CD14-positive monocyte (primary cell): ENCODE data around the gene MYBPC2. TPM values are rescaled to one million over a fixed set of nuclear protein-coding genes. Genes with fewer than 3 reads are reported as not detected.

Source experiments
- DNase-seq, 3 donors: peaks; one replicate each; pipeline ENCODE4 v3.0.0-alpha.2; 2011 to 2022
- H2AFZ ChIP-seq: 2 replicates; pipeline ENCODE4 v1.6.0; 2012; ENCODE audit warnings: mild to moderate bottlenecking, low read depth, low read length, inconsistent platforms; ENCODE audit not compliant: insufficient read depth, poor library complexity, severe bottlenecking
- H3K27ac ChIP-seq, 2 donors: 1 replicate in 1 of 2; 2 replicates in 1 of 2; pipeline ENCODE4 v1.5.1; 2012 to 2013; ENCODE audit warnings: low read length in 2 of 2, control low read depth in 1 of 2, inconsistent platforms in 1 of 2, low read depth in 1 of 2, mild to moderate bottlenecking in 1 of 2
- H3K27me3 ChIP-seq, 2 donors: one replicate each; pipeline versions ENCODE4 v1.6.0 to v1.6.1; 2011 to 2013; ENCODE audit warnings: low read length in 2 of 2; ENCODE audit not compliant: control insufficient read depth in 2 of 2, insufficient read depth in 2 of 2
- H3K36me3 ChIP-seq, 2 donors: replicated peaks in 1 of 2; 1 replicate in 1 of 2; 2 replicates in 1 of 2; pipeline versions ENCODE4 v1.5.1 to v1.6.1; 2012 to 2013; ENCODE audit warnings: low read length in 2 of 2, control low read depth in 1 of 2, inconsistent platforms in 1 of 2, mild to moderate bottlenecking in 1 of 2; ENCODE audit not compliant: insufficient read depth in 2 of 2, control insufficient read depth in 1 of 2
- H3K4me1 ChIP-seq, 2 donors: 1 replicate in 1 of 2; 2 replicates in 1 of 2; pipeline versions ENCODE4 v1.5.1 to v1.6.1; 2012 to 2013; ENCODE audit warnings: low read length in 2 of 2, control low read depth in 1 of 2, inconsistent platforms in 1 of 2, mild to moderate bottlenecking in 1 of 2, moderate library complexity in 1 of 2; ENCODE audit not compliant: insufficient read depth in 2 of 2, control insufficient read depth in 1 of 2
- H3K4me2 ChIP-seq: replicated peaks from 2 replicates; pipeline ENCODE3; 2012; ENCODE audit warnings: low read length, moderate library complexity, mild to moderate bottlenecking; ENCODE audit not compliant: poor library complexity, severe bottlenecking; ENCODE audit errors: extremely low read depth
- H3K4me3 ChIP-seq, 3 experiments: fragments of 200-600 bp in 1 of 3; sonication (generic) in 1 of 3; replicated peaks in 1 of 3; 1 replicate in 2 of 3; 2 replicates in 1 of 3; pipeline ENCODE4 v1.5.1; 2011 to 2013; ENCODE audit warnings: low read length in 3 of 3, mild to moderate bottlenecking in 3 of 3, control low read depth in 2 of 3, low read depth in 2 of 3, inconsistent platforms in 1 of 3, moderate library complexity in 1 of 3
- H3K79me2 ChIP-seq: 2 replicates; pipeline ENCODE4 v1.6.0; 2012; ENCODE audit warnings: mild to moderate bottlenecking, control low read depth, inconsistent platforms, low read length, moderate library complexity; ENCODE audit not compliant: insufficient read depth
- H3K9ac ChIP-seq: 2 replicates; pipeline ENCODE4 v1.6.0; 2017; ENCODE audit warnings: low read length, mild to moderate bottlenecking; ENCODE audit not compliant: insufficient read depth, poor library complexity, severe bottlenecking
- H3K9me3 ChIP-seq, 2 donors: replicated peaks in 1 of 2; 1 replicate in 1 of 2; 2 replicates in 1 of 2; pipeline versions ENCODE4 v1.5.1 to v1.6.1; 2012 to 2013; ENCODE audit warnings: low read length in 2 of 2, control low read depth in 1 of 2; ENCODE audit not compliant: control insufficient read depth in 1 of 2, insufficient read depth in 1 of 2
- H4K20me1 ChIP-seq: 2 replicates; pipeline ENCODE4 v1.6.0; 2012; ENCODE audit warnings: mild to moderate bottlenecking, low read length, control low read depth, moderate library complexity; ENCODE audit not compliant: insufficient read depth
- H3K27ac Mint-ChIP-seq, 7 donors: one replicate each; pipeline ENCODE4 v1.8.0; 2020; ENCODE audit warnings: mild to moderate bottlenecking in 7 of 7, mixed read lengths in 7 of 7, moderate library complexity in 6 of 7, inconsistent platforms in 2 of 7
- H3K27me3 Mint-ChIP-seq, 3 donors: one replicate each; pipeline ENCODE4 v1.8.0; 2021 to 2022; ENCODE audit warnings: low read depth in 3 of 3, mild to moderate bottlenecking in 3 of 3, mixed read lengths in 3 of 3, moderate library complexity in 3 of 3, inconsistent platforms in 1 of 3
- H3K36me3 Mint-ChIP-seq, 2 donors: one replicate each; pipeline ENCODE4 v1.8.0; 2020; ENCODE audit warnings: mixed read lengths in 2 of 2, inconsistent platforms in 1 of 2, mild to moderate bottlenecking in 1 of 2
- H3K4me1 Mint-ChIP-seq: one replicate; pipeline ENCODE4 v1.8.0; 2020; ENCODE audit warnings: mild to moderate bottlenecking, mixed read lengths
- H3K4me3 Mint-ChIP-seq, 2 donors: one replicate each; pipeline ENCODE4 v1.8.0; 2020; ENCODE audit warnings: mild to moderate bottlenecking in 2 of 2, mixed read lengths in 2 of 2, moderate library complexity in 1 of 2
- H3K9me3 Mint-ChIP-seq, 7 donors: one replicate each; pipeline ENCODE4 v1.8.0; 2020 to 2022; ENCODE audit warnings: mixed read lengths in 7 of 7, mild to moderate bottlenecking in 6 of 7, moderate library complexity in 6 of 7, inconsistent platforms in 2 of 7
- CTCF ChIP-seq: fragments of 200-600 bp; IDR thresholded peaks from one replicate; pipeline ENCODE4 v1.8.0; 2022; ENCODE audit warnings: antibody characterized with exemption, mild to moderate bottlenecking
- WGBS: methylation state at CpG from one replicate; pipeline ENCODE4 v1.1.5; 2013; ENCODE audit warnings: missing lambda C conversion rate; ENCODE audit not compliant: insufficient coverage; 5-methylcytosine and 5-hydroxymethylcytosine counted together
- intact Hi-C, 2 donors: fragments of 100-400 bp; cut with micrococcal nuclease; formaldehyde crosslinking; loops; one replicate each; pipeline versions ENCODE4 v1.15.0 to v1.15.1; 2023
- polyA plus RNA-seq, 3 donors: library from polyadenylated mRNA; depleted of rRNA in 1 of 3; unstranded in 2 of 3; stranded (reverse) in 1 of 3; fragments of 300-500 nt in 2 of 3; fragments of >200 nt in 1 of 3; fragmentation: Illumina TruSeq in 2 of 3; gene quantifications; 1 replicate in 2 of 3; 2 replicates in 1 of 3; pipeline ENCODE4 v1.2.3, GENCODE V29; 2012 to 2021

MYBPC2 gene
- polyA plus RNA-seq, 3 donors: not detected

- Histone ChIP-seq H3K9ac (no peak overlapping the region), H3K9me3 (no peaks in the 10 kb centered on the region), H4K20me1 (no peaks in the 10 kb centered on the region), H3K36me3 (no peaks in the 10 kb centered on the region), H3K27me3 (peaks cover 0 to 10% of the 10 kb centered on the region in 2 donors), H3K27ac (no peak overlapping the region), H3K4me1 (peaks cover 15 to 17% of the 10 kb centered on the region in 2 donors), H3K4me3 (no peak overlapping the region), H2AFZ (no peak overlapping the region), H3K4me2 (no peak overlapping the region), H3K79me2 (no peaks in the 10 kb centered on the region)
- TF ChIP-seq CTCF: no peak
- Mint-ChIP-seq H3K27me3 (peaks cover 20 to 40% (median 32%) of the 10 kb centered on the region in 3 donors), H3K9me3 (no peaks in the 10 kb centered on the region), H3K4me1 (peaks cover 18% of the 10 kb centered on the region), H3K4me3 (no peak overlapping the region), H3K36me3 (no peaks in the 10 kb centered on the region), H3K27ac (no peak overlapping the region)
- intact Hi-C loops: no loop called here
- 88% methylated on average over 14 of the region's 17 CpGs for WGBS
- no peak for DNase-seq
These were observed 2.5 kb downstream of the MYBPC2 start for GRCh38 chr19:50435221-50435620.

- H3K27ac Mint-ChIP-seq: no peak overlapping the region
- Histone ChIP-seq H3K36me3 (no peaks in the 10 kb centered on the region), H3K4me1 (peaks cover 14 to 15% of the 10 kb centered on the region in 2 donors), H3K9ac (no peak overlapping the region), H3K9me3 (no peaks in the 10 kb centered on the region), H2AFZ (no peak overlapping the region), H4K20me1 (no peaks in the 10 kb centered on the region), H3K27ac (no peak overlapping the region), H3K4me2 (no peak overlapping the region), H3K79me2 (no peaks in the 10 kb centered on the region), H3K4me3 (no peak overlapping the region), H3K27me3 (peaks cover 0 to 10% of the 10 kb centered on the region in 2 donors)
- peaks cover 16% of the 10 kb centered on the region for H3K4me1 Mint-ChIP-seq
- H3K27me3 Mint-ChIP-seq: peaks cover 20 to 38% (median 28%) of the 10 kb centered on the region in 3 donors
- no peak overlapping the region for H3K4me3 Mint-ChIP-seq
- DNase-seq: no peak
- H3K9me3 Mint-ChIP-seq: no peaks in the 10 kb centered on the region
- intact Hi-C loops: no loop called here
- H3K36me3 Mint-ChIP-seq: no peaks in the 10 kb centered on the region
- TF ChIP-seq CTCF: no peak
- 80% methylated on average over 1 of the region's 12 CpGs for WGBS
These were observed 2.9 kb downstream of the MYBPC2 start for GRCh38 chr19:50435627-50436026.
